ENCODE data around the gene MUC4.

- TF ChIP-seq POLR2AphosphoS5 (IDR thresholded peaks at IDR 0.05), result no peak
- TF ChIP-seq CTCF (IDR thresholded peaks at IDR 0.05), result no peak
Observed at GRCh38 chr3:195769551-195769950, 42.2 kb downstream of the MUC4 start.

All from stomach (tissue), 4 donors.